ENCODE measurements around the gene PCDHGA11. TPM values are rescaled to one million over a fixed set of nuclear protein-coding genes. Genes with fewer than 3 reads are reported as not detected.
A peak's percentile ranks its signal among the peaks of the same experiment; 100 is the strongest.

Gene PCDHGA11
- total and polyA plus RNA-seq, 4 donors, result 0.22 to 2.5 (median 0.50) TPM

- Histone ChIP-seq H3K9me3 (ENCODE audit: control insufficient read depth in 4 of 4, low read length in 3 of 4) (peaks cover 8 to 35% (median 13%) of the 10 kb centered on the region in 4 donors), H3K4me1 (ENCODE audit: control insufficient read depth in 4 of 4, insufficient read depth in 4 of 4, low read length in 3 of 4) (no peaks in the 10 kb centered on the region), H3K9ac (ENCODE audit: low read depth in 1 of 2, low read length in 2 of 2) (no peak overlapping the region), H3K4me3 (ENCODE audit: low read depth in 1 of 3, low read length in 3 of 3) (peak overlapping the region in 1 of 3 donors; percentile 16), H3K27ac (ENCODE audit: low read depth in 1 of 2, low read length in 2 of 2) (no peak overlapping the region), H3K36me3 (ENCODE audit: control insufficient read depth in 4 of 4, insufficient read depth in 3 of 4, low read depth in 1 of 4, low read length in 3 of 4) (no peaks in the 10 kb centered on the region), H3K27me3 (ENCODE audit: control insufficient read depth in 4 of 4, insufficient read depth in 4 of 4, low read length in 3 of 4) (no peaks in the 10 kb centered on the region)
- TF ChIP-seq NR2F2 (IDR thresholded peaks at IDR 0.05) (no peak), FOXA1 (IDR thresholded peaks at IDR 0.05) (no peak), ZBTB33 (IDR thresholded peaks at IDR 0.05) (no peak), GABPA (IDR thresholded peaks at IDR 0.05 in 1 of 2, conservative IDR thresholded peaks at IDR 0.05 in 1 of 2) (no peak), YY1 (IDR thresholded peaks at IDR 0.05) (no peak), JUND (IDR thresholded peaks at IDR 0.05) (no peak), EGR1 (IDR thresholded peaks at IDR 0.05; ENCODE audit: low read depth in 2 of 2) (no peak), RAD21 (IDR thresholded peaks at IDR 0.05) (no peak), HNF4G (IDR thresholded peaks at IDR 0.05) (no peak), ATF3 (IDR thresholded peaks at IDR 0.05) (no peak)
- WGBS, result 67% methylated on average over 10 of the region's 10 CpGs
- no peak for DNase-seq (ENCODE audit: low spot score)
Measured at GRCh38 chr5:141439411-141440141, 18.7 kb downstream of the PCDHGA11 start.

- DNase-seq (ENCODE audit: low spot score), result no peak
- TF ChIP-seq YY1 (IDR thresholded peaks at IDR 0.05), result no peak
- no peak for TF ChIP-seq JUND (IDR thresholded peaks at IDR 0.05)
- TF ChIP-seq MAX (IDR thresholded peaks at IDR 0.05), result no peak
- TF ChIP-seq TAF1 (conservative IDR thresholded peaks at IDR 0.05), result no peak
- no peak for TF ChIP-seq FOXA1 (IDR thresholded peaks at IDR 0.05)
- Histone ChIP-seq H3K27ac (ENCODE audit: low read depth in 1 of 2, low read length in 2 of 2) (no peak overlapping the region), H3K4me1 (ENCODE audit: control insufficient read depth in 4 of 4, insufficient read depth in 4 of 4, low read length in 3 of 4) (no peaks in the 10 kb centered on the region), H3K36me3 (ENCODE audit: control insufficient read depth in 4 of 4, insufficient read depth in 3 of 4, low read depth in 1 of 4, low read length in 3 of 4) (peaks cover 0 to under 1% (median 0%) of the 10 kb centered on the region in 4 donors), H3K27me3 (ENCODE audit: control insufficient read depth in 4 of 4, insufficient read depth in 4 of 4, low read length in 3 of 4) (no peaks in the 10 kb centered on the region), H3K9me3 (ENCODE audit: control insufficient read depth in 4 of 4, low read length in 3 of 4) (peaks cover 8 to 33% (median 13%) of the 10 kb centered on the region in 4 donors), H3K9ac (ENCODE audit: low read depth in 1 of 2, low read length in 2 of 2) (no peak overlapping the region), H3K4me3 (ENCODE audit: low read depth in 1 of 3, low read length in 3 of 3) (peak overlapping the region in 1 of 3 donors; percentile 31)
- 91% methylated on average over 9 of the region's 9 CpGs for WGBS
Measured at GRCh38 chr5:141440341-141440740, 19.5 kb downstream of the PCDHGA11 start.

- peaks cover 0 to 2% (median 0%) of the 10 kb centered on the region in 4 donors for H3K36me3 ChIP-seq (ENCODE audit: control insufficient read depth in 4 of 4, insufficient read depth in 3 of 4, low read depth in 1 of 4, low read length in 3 of 4)
- no peak overlapping the region for H3K27ac ChIP-seq (ENCODE audit: low read depth in 1 of 2, low read length in 2 of 2)
- peak overlapping the region in 2 of 3 donors; percentile 10 to 38 for H3K4me3 ChIP-seq (ENCODE audit: low read depth in 1 of 3, low read length in 3 of 3)
- no peak overlapping the region for H3K9ac ChIP-seq (ENCODE audit: low read depth in 1 of 2, low read length in 2 of 2)
- WGBS, result 47% methylated on average over 50 of the region's 50 CpGs
- H3K9me3 ChIP-seq (ENCODE audit: control insufficient read depth in 4 of 4, low read length in 3 of 4), result peaks cover 8 to 24% (median 11%) of the 10 kb centered on the region in 4 donors
- no peaks in the 10 kb centered on the region for H3K27me3 ChIP-seq (ENCODE audit: control insufficient read depth in 4 of 4, insufficient read depth in 4 of 4, low read length in 3 of 4)
- no peaks in the 10 kb centered on the region for H3K4me1 ChIP-seq (ENCODE audit: control insufficient read depth in 4 of 4, insufficient read depth in 4 of 4, low read length in 3 of 4)
- no peak for DNase-seq (ENCODE audit: low spot score)
- TF ChIP-seq CTCF (IDR thresholded peaks at IDR 0.05; ENCODE audit: low read depth, low read length, missing input control), result no peak
- no peak for TF ChIP-seq YY1 (IDR thresholded peaks at IDR 0.05)
- no peak for TF ChIP-seq GABPA (IDR thresholded peaks at IDR 0.05 in 1 of 2, conservative IDR thresholded peaks at IDR 0.05 in 1 of 2)
- no peak for TF ChIP-seq ZBTB33 (IDR thresholded peaks at IDR 0.05)
- no peak for TF ChIP-seq SP1 (IDR thresholded peaks at IDR 0.05)
- no peak for TF ChIP-seq HNF4G (IDR thresholded peaks at IDR 0.05)
- no peak for TF ChIP-seq FOXA2 (IDR thresholded peaks at IDR 0.05)
- TF ChIP-seq FOXA1 (IDR thresholded peaks at IDR 0.05), result no peak
- TF ChIP-seq EGR1 (IDR thresholded peaks at IDR 0.05; ENCODE audit: low read depth in 2 of 2), result no peak
- TF ChIP-seq RAD21 (IDR thresholded peaks at IDR 0.05), result no peak
- no peak for TF ChIP-seq HNF4A (conservative IDR thresholded peaks at IDR 0.05)
- TF ChIP-seq NR2F2 (IDR thresholded peaks at IDR 0.05), result no peak
- no peak for TF ChIP-seq MAX (IDR thresholded peaks at IDR 0.05)
Measured at GRCh38 chr5:141441571-141442170, 20.8 kb downstream of the PCDHGA11 start.
